Activated CD8-positive, alpha-beta memory T cell treated with anti-CD3 and anti-CD28 coated beads for 4 hours (primary cell): ENCODE data around the gene ADAM10.

Experiments used
- DNase-seq, 2 donors: peaks; one replicate each; pipeline ENCODE4 v3.0.0-alpha.2; 2020; ENCODE audit warnings: low read depth in 2 of 2

ADAM10 gene

GRCh38 chr15:58552505-58553364, 196.8 kb downstream of the ADAM10 start:
- no peak for DNase-seq

GRCh38 chr15:58551764-58552504, 197.6 kb downstream of the ADAM10 start:
- no peak for DNase-seq

- DNase-seq, result no peak
Measured at GRCh38 chr15:58551084-58551763, 198.3 kb downstream of the ADAM10 start.

- DNase-seq, result no peak
Measured at GRCh38 chr15:58549785-58550074, 199.8 kb downstream of the ADAM10 start.

GRCh38 chr15:58549013-58549784, 200.3 kb downstream of the ADAM10 start:
- DNase-seq, result no peak

GRCh38 chr15:58548308-58549012, 201.0 kb downstream of the ADAM10 start:
- no peak for DNase-seq

- no peak for DNase-seq
Measured at GRCh38 chr15:58547628-58548307, 201.7 kb downstream of the ADAM10 start.

GRCh38 chr15:58546635-58547627, 202.6 kb downstream of the ADAM10 start:
- DNase-seq, result no peak

GRCh38 chr15:58546066-58546591, 203.4 kb downstream of the ADAM10 start:
- no peak for DNase-seq

GRCh38 chr15:58545307-58546065, 204.0 kb downstream of the ADAM10 start:
- DNase-seq, result no peak

GRCh38 chr15:58544756-58545155, 204.8 kb downstream of the ADAM10 start:
- DNase-seq, result no peak

GRCh38 chr15:58543664-58544335, 205.7 kb downstream of the ADAM10 start:
- no peak for DNase-seq

- no peak for DNase-seq
Measured at GRCh38 chr15:58541410-58542087, 208.0 kb downstream of the ADAM10 start.

GRCh38 chr15:58539548-58539947, 210.0 kb downstream of the ADAM10 start:
- no peak for DNase-seq

GRCh38 chr15:58538901-58539300, 210.6 kb downstream of the ADAM10 start:
- DNase-seq, result no peak
